ENCODE results near the gene PRUNE2. TPM values are rescaled to one million over a fixed set of nuclear protein-coding genes. Genes with fewer than 3 reads are reported as not detected.

Gene PRUNE2
- total RNA-seq, 4 donors from 2014 or later: 67.6 to 105 (median 95.6) TPM

GRCh38 chr9:76846297-76846696 is 59.6 kb downstream of the PRUNE2 start:
- no peaks in the 10 kb centered on the region for H3K36me3 ChIP-seq
- H3K27me3 ChIP-seq: peaks cover 3% of the 10 kb centered on the region
- H3K4me1 ChIP-seq: peaks cover 0 to 5% (median 0%) of the 10 kb centered on the region in 4 donors
- peak overlapping the region; percentile 42 to 70 (median 68) for H3K27ac ChIP-seq
- DNase-seq: no peak
- WGBS, 2 donors (ENCODE audit: low coverage in 1 of 2): 83 to 91% methylated on average over 8 to 9 of the region's 9 CpGs
- TF ChIP-seq POLR2A (IDR thresholded peaks at IDR 0.05) (no peak), POLR2AphosphoS5 (IDR thresholded peaks at IDR 0.05) (no peak), EP300 (IDR thresholded peaks at IDR 0.05; ENCODE audit: low read depth) (no peak)
- TF ChIP-seq, protein P1, sequence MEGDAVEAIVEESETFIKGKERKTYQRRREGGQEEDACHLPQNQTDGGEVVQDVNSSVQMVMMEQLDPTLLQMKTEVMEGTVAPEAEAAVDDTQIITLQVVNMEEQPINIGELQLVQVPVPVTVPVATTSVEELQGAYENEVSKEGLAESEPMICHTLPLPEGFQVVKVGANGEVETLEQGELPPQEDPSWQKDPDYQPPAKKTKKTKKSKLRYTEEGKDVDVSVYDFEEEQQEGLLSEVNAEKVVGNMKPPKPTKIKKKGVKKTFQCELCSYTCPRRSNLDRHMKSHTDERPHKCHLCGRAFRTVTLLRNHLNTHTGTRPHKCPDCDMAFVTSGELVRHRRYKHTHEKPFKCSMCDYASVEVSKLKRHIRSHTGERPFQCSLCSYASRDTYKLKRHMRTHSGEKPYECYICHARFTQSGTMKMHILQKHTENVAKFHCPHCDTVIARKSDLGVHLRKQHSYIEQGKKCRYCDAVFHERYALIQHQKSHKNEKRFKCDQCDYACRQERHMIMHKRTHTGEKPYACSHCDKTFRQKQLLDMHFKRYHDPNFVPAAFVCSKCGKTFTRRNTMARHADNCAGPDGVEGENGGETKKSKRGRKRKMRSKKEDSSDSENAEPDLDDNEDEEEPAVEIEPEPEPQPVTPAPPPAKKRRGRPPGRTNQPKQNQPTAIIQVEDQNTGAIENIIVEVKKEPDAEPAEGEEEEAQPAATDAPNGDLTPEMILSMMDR (IDR thresholded peaks at IDR 0.05): no peak
- intact Hi-C loops (cut with DNase I; ENCODE audit: low total_unique reads): no loop called here
- H3K9me3 ChIP-seq: no peaks in the 10 kb centered on the region
- no peak overlapping the region for H3K4me3 ChIP-seq
- in situ Hi-C loops (cut with MboI; ENCODE audit: low pct_ligation_motif_present in 1 of 4, low pct_unique_long_range_greater_than_20kb in 1 of 4, low sequenced_read_pairs in 3 of 4): no loop called here

DNA sequence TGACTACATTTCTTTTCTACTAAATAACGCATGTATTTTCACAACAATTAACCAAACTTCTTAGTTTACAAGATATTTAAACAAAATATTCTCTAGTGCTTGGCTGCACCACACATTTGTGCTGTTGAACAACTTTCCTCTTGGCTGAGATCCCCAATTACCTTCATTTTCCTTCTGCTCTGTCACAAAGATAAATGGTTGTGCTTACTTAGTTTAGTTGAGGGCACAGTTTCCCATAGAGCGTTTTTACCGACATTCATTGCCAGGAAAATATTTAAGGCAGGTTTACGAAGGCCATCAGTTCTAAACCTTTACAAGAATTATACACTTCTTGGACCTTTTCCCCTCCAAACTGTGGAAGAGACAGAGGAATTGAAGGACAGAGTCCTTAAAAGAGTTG is 60.7 kb downstream of the PRUNE2 start:
- intact Hi-C loops (cut with DNase I; ENCODE audit: low total_unique reads): no loop called here
- H3K27ac ChIP-seq: peak overlapping the region; percentile 42 to 70 (median 68)

DNA sequence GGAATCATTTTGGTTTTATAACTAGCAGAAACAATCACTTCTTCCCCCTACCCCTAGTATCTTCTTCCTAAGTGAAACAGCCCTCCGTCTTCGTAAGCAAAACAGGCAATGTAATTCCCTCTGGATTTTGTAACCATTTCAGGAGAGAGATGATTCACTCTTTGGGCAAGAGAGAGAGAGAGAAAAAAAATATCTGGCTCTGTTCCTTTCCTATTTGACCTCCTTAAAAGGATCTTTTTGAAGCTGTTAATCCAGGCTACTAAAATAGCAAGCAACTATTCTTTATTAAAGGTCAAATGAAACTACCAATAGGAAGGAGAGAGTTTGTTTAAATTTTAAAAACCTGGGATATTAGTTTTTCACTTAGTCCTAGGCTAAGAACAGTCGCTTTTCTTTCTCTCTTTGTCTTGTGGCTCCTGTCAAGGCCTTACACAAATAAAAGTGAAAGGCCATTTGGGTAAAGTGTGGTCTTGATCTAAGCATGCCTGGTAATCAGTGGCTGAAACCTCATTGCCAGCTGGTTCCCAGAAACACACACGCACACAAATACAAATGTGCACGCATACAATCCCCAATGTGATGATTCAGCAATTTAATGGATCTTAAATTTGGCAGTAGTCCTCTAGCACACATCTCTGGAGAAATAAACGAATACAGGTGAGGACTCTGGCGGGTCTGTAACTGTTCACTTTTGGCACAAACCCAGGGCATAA is 70.2 kb downstream of the PRUNE2 start:
- intact Hi-C loops (cut with DNase I; ENCODE audit: low total_unique reads): loop anchor here (2.0 kb wide), 1 partner anchor 37 kb away; no protein-coding TSS in a partner anchor
- no peak for DNase-seq
- WGBS, 2 donors (ENCODE audit: low coverage in 1 of 2): 54 to 60% methylated on average over 7 of the region's 7 CpGs
- H3K36me3 ChIP-seq: no peaks in the 10 kb centered on the region
- H3K4me1 ChIP-seq: peaks cover 0 to 18% (median 2%) of the 10 kb centered on the region in 4 donors
- no peaks in the 10 kb centered on the region for H3K9me3 ChIP-seq
- TF ChIP-seq EP300 (IDR thresholded peaks at IDR 0.05; ENCODE audit: low read depth) (peak; percentile 85), POLR2AphosphoS5 (IDR thresholded peaks at IDR 0.05) (peak; percentile 71 to 79 (median 77)), POLR2A (IDR thresholded peaks at IDR 0.05) (peak; percentile 18)
- TF ChIP-seq, protein P1 (IDR thresholded peaks at IDR 0.05): no peak
- H3K4me3 ChIP-seq: no peak overlapping the region
- no peaks in the 10 kb centered on the region for H3K27me3 ChIP-seq
- H3K27ac ChIP-seq: peak overlapping the region; percentile 70 to 86 (median 77)
- in situ Hi-C loops (cut with MboI; ENCODE audit: low pct_ligation_motif_present in 1 of 4, low pct_unique_long_range_greater_than_20kb in 1 of 4, low sequenced_read_pairs in 3 of 4): no loop called here

More for the DNA sequence above, 60.7 kb downstream of the PRUNE2 start:
- 67 to 80% methylated on average over 3 to 4 of the region's 4 CpGs for whole genome bisulfite sequencing, 2 donors (ENCODE audit: low coverage in 1 of 2)
- peak in 2 of 3 donors; percentile 38 to 46 for TF ChIP-seq POLR2AphosphoS5 (IDR thresholded peaks at IDR 0.05)
- peak; percentile 57 for TF ChIP-seq EP300 (IDR thresholded peaks at IDR 0.05; ENCODE audit: low read depth)
- TF ChIP-seq, protein P1 (IDR thresholded peaks at IDR 0.05): no peak
- no peak for TF ChIP-seq POLR2A (IDR thresholded peaks at IDR 0.05)
- in situ Hi-C loops (cut with MboI; ENCODE audit: low pct_ligation_motif_present in 1 of 4, low pct_unique_long_range_greater_than_20kb in 1 of 4, low sequenced_read_pairs in 3 of 4): no loop called here
- DNase-seq: no peak
- H3K27me3 ChIP-seq: peaks cover 3% of the 10 kb centered on the region
- H3K4me3 ChIP-seq: no peak overlapping the region
- no peaks in the 10 kb centered on the region for H3K36me3 ChIP-seq
- H3K9me3 ChIP-seq: no peaks in the 10 kb centered on the region
- H3K4me1 ChIP-seq: peaks cover 0 to 5% (median 0%) of the 10 kb centered on the region in 4 donors

GRCh38 chr9:76828447-76828846 is 77.5 kb downstream of the PRUNE2 start:
- TF ChIP-seq, protein P1 (IDR thresholded peaks at IDR 0.05): no peak
- no peak for TF ChIP-seq POLR2AphosphoS5 (IDR thresholded peaks at IDR 0.05)
- TF ChIP-seq EP300 (IDR thresholded peaks at IDR 0.05; ENCODE audit: low read depth): no peak
- TF ChIP-seq POLR2A (IDR thresholded peaks at IDR 0.05): no peak
- Histone ChIP-seq H3K9me3 (no peaks in the 10 kb centered on the region), H3K27me3 (no peaks in the 10 kb centered on the region), H3K27ac (peak overlapping the region; percentile 29 to 80 (median 52)), H3K36me3 (no peaks in the 10 kb centered on the region), H3K4me3 (no peak overlapping the region), H3K4me1 (peaks cover 0 to 9% (median 1%) of the 10 kb centered on the region in 4 donors)
- intact Hi-C loops (cut with DNase I; ENCODE audit: low total_unique reads) (no loop called here), in situ Hi-C loops (cut with MboI; ENCODE audit: low pct_ligation_motif_present in 1 of 4, low pct_unique_long_range_greater_than_20kb in 1 of 4, low sequenced_read_pairs in 3 of 4) (no loop called here)
- no peak for DNase-seq
- WGBS, 2 donors (ENCODE audit: low coverage in 1 of 2): 45% methylated on average over 3 of the region's 3 CpGs; no CpG with 5 or more reads in 1 of the 2 donors

Measured in transverse colon (tissue), 4 donors.